22Rv1 (cell line): Measurements from ENCODE around the gene HID1.

Experiments used
- ZFX ChIP-seq: fragments of 450-650 bp; IDR thresholded peaks from 2 replicates; pipeline ENCODE4 v1.6.1; 2017; ENCODE audit warnings: antibody characterized with exemption, borderline replicate concordance
- TF ChIP-seq, protein P1 (sequence below): fragments of 450-650 bp; IDR thresholded peaks from 2 replicates; pipeline ENCODE4 v1.5.1; 2017; ENCODE audit warnings: mild to moderate bottlenecking

DNA sequence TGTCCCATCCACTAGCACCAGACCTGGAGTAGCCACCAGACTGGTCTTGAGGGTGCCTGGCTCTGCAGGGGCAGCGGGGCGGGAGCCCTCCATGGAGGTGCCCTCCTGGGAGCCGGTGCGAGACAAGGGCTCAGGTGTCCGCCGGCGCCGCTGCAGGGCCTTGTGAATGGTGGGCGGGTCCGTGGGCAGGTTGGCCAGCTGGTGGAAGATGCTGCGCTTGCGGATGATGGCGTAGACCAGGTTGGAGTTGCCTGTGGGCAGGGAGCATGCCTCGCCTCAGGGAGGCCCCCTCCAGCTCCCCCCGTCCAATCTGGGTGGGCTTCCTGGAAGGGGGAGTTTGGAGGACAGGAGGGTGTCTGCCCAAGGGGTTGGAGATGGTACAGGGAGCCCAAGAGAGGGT is 18.4 kb downstream of the HID1 start:
- TF ChIP-seq, protein P1, sequence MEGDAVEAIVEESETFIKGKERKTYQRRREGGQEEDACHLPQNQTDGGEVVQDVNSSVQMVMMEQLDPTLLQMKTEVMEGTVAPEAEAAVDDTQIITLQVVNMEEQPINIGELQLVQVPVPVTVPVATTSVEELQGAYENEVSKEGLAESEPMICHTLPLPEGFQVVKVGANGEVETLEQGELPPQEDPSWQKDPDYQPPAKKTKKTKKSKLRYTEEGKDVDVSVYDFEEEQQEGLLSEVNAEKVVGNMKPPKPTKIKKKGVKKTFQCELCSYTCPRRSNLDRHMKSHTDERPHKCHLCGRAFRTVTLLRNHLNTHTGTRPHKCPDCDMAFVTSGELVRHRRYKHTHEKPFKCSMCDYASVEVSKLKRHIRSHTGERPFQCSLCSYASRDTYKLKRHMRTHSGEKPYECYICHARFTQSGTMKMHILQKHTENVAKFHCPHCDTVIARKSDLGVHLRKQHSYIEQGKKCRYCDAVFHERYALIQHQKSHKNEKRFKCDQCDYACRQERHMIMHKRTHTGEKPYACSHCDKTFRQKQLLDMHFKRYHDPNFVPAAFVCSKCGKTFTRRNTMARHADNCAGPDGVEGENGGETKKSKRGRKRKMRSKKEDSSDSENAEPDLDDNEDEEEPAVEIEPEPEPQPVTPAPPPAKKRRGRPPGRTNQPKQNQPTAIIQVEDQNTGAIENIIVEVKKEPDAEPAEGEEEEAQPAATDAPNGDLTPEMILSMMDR, result no peak
- no peak for TF ChIP-seq ZFX
